ENCODE results near the gene DNAH8. TPM values are rescaled to one million over a fixed set of nuclear protein-coding genes. Genes with fewer than 3 reads are reported as not detected.

Gene DNAH8
- total RNA-seq, 2 experiments from 2014 or later: 0.03 TPM; not detected in 1

- H3K36me3 Mint-ChIP-seq (ENCODE audit: low read depth): no peaks in the 10 kb centered on the region
- H3K4me1 Mint-ChIP-seq (ENCODE audit: low read depth): peaks cover 55% of the 10 kb centered on the region
- no peaks in the 10 kb centered on the region for H3K27me3 ChIP-seq (ENCODE audit: control insufficient read depth in 1 of 2, insufficient read depth in 2 of 2, low read length in 2 of 2)
- peak in 10 of 14 experiments; percentile 3 to 84 (median 37) for DNase-seq
- H3K4me3 Mint-ChIP-seq: peak overlapping the region; percentile 74
- H3K27ac ChIP-seq (ENCODE audit: low read depth in 1 of 2, low read length in 2 of 2): peak overlapping the region in 1 of 2 donors; percentile 49
- H3K27ac Mint-ChIP-seq: peak overlapping the region; percentile 84
- POLR2A ChIA-PET: interaction anchor here (1.0 to 1.1 kb wide), 4 partner anchors 61 to 427 kb away, joined by 3 to 7 read pairs (median 4); partner anchors contain the start of gene SAYSD1
- H3K9me3 Mint-ChIP-seq: peaks cover 6% of the 10 kb centered on the region
- H3K36me3 ChIP-seq (ENCODE audit: insufficient read depth, low read length): no peaks in the 10 kb centered on the region
- H3K27me3 Mint-ChIP-seq: no peaks in the 10 kb centered on the region
- intact Hi-C loops (cut with DNase I, micrococcal nuclease): loop anchor here in 1 of 2 experiments (5.0 kb wide), 1 partner anchor 241 kb away; the partner anchor contains the start of gene SAYSD1
- no peak for TF ChIP-seq CTCF (IDR thresholded peaks at IDR 0.05)
- peaks cover 17% of the 10 kb centered on the region for H3K4me1 ChIP-seq (ENCODE audit: insufficient read depth, low read length)
- CTCF ChIA-PET: no interaction called here
- H3K4me3 ChIP-seq (ENCODE audit: low read length): no peak overlapping the region
- no peaks in the 10 kb centered on the region for H3K9me3 ChIP-seq (ENCODE audit: control insufficient read depth in 1 of 2, insufficient read depth in 1 of 2, low read length in 2 of 2)
- ATAC-seq (ENCODE audit: poor library complexity): peak; percentile 92
These were observed 161.4 kb downstream of the DNAH8 start for GRCh38 chr6:38876475-38876874.

GRCh38 chr6:38877721-38878120 lies 162.6 kb downstream of the DNAH8 start:
- no peak for TF ChIP-seq CTCF (IDR thresholded peaks at IDR 0.05)
- ChIA-PET POLR2A (no interaction called here), CTCF (no interaction called here)
- no peaks in the 10 kb centered on the region for H3K36me3 Mint-ChIP-seq (ENCODE audit: low read depth)
- no peak overlapping the region for H3K27ac Mint-ChIP-seq
- Histone ChIP-seq H3K27ac (ENCODE audit: low read depth in 1 of 2, low read length in 2 of 2) (no peak overlapping the region), H3K4me1 (ENCODE audit: insufficient read depth, low read length) (peaks cover 17% of the 10 kb centered on the region), H3K9me3 (ENCODE audit: control insufficient read depth in 1 of 2, insufficient read depth in 1 of 2, low read length in 2 of 2) (no peaks in the 10 kb centered on the region), H3K27me3 (ENCODE audit: control insufficient read depth in 1 of 2, insufficient read depth in 2 of 2, low read length in 2 of 2) (no peaks in the 10 kb centered on the region), H3K4me3 (ENCODE audit: low read length) (no peak overlapping the region), H3K36me3 (ENCODE audit: insufficient read depth, low read length) (no peaks in the 10 kb centered on the region)
- no peaks in the 10 kb centered on the region for H3K27me3 Mint-ChIP-seq
- H3K4me1 Mint-ChIP-seq (ENCODE audit: low read depth): peaks cover 47% of the 10 kb centered on the region
- no peak for ATAC-seq (ENCODE audit: poor library complexity)
- H3K4me3 Mint-ChIP-seq: no peak overlapping the region
- H3K9me3 Mint-ChIP-seq: peaks cover 6% of the 10 kb centered on the region
- intact Hi-C loops (cut with DNase I, micrococcal nuclease): loop anchor here in 1 of 2 experiments (5.0 kb wide), 1 partner anchor 240 kb away; the partner anchor contains the start of gene SAYSD1
- no peak for DNase-seq

GRCh38 chr6:38882157-38882556 lies 167.0 kb downstream of the DNAH8 start:
- ATAC-seq (ENCODE audit: poor library complexity): no peak
- H3K4me1 Mint-ChIP-seq (ENCODE audit: low read depth): peaks cover 9% of the 10 kb centered on the region
- Histone ChIP-seq H3K9me3 (ENCODE audit: control insufficient read depth in 1 of 2, insufficient read depth in 1 of 2, low read length in 2 of 2) (no peaks in the 10 kb centered on the region), H3K36me3 (ENCODE audit: insufficient read depth, low read length) (no peaks in the 10 kb centered on the region), H3K4me1 (ENCODE audit: insufficient read depth, low read length) (peaks cover under 1% of the 10 kb centered on the region), H3K4me3 (ENCODE audit: low read length) (no peak overlapping the region), H3K27ac (ENCODE audit: low read depth in 1 of 2, low read length in 2 of 2) (no peak overlapping the region), H3K27me3 (ENCODE audit: control insufficient read depth in 1 of 2, insufficient read depth in 2 of 2, low read length in 2 of 2) (no peaks in the 10 kb centered on the region)
- peaks cover 6% of the 10 kb centered on the region for H3K9me3 Mint-ChIP-seq
- no peaks in the 10 kb centered on the region for H3K27me3 Mint-ChIP-seq
- TF ChIP-seq CTCF (IDR thresholded peaks at IDR 0.05): no peak
- H3K4me3 Mint-ChIP-seq: no peak overlapping the region
- no peaks in the 10 kb centered on the region for H3K36me3 Mint-ChIP-seq (ENCODE audit: low read depth)
- ChIA-PET POLR2A (no interaction called here), CTCF (no interaction called here)
- H3K27ac Mint-ChIP-seq: no peak overlapping the region
- intact Hi-C loops (cut with DNase I, micrococcal nuclease): no loop called here
- no peak for DNase-seq

All from CD4-positive, alpha-beta T cell (primary cell).